Cerebellar cortex (tissue), 1 donor: Measurements from ENCODE around the gene MAP2K7.
A peak's percentile ranks its signal among the peaks of the same experiment; 100 is the strongest.
"Not testable (repeated sequence)": the region's sequence is repeated elsewhere in the genome, so short reads cannot be mapped to it uniquely, and the experiment has no call there.

Source experiments
- DNase-seq: peaks from one replicate; pipeline ENCODE4 v3.0.0-alpha.2; 2015; ENCODE audit warnings: low spot score

Gene MAP2K7

GRCh38 chr19:7908078-7908699 lies 4.5 kb downstream of the MAP2K7 start:
- no peak for DNase-seq

- DNase-seq = no peak
Observed at GRCh38 chr19:7908742-7909461, 5.2 kb downstream of the MAP2K7 start.

- DNase-seq = no peak
Observed at GRCh38 chr19:7909471-7910067, 5.9 kb downstream of the MAP2K7 start.

- no peak for DNase-seq
Observed at GRCh38 chr19:7910321-7911161, 6.9 kb downstream of the MAP2K7 start.

- DNase-seq = no peak
Observed at GRCh38 chr19:7911508-7912143, 7.9 kb downstream of the MAP2K7 start.

- DNase-seq = no peak
Observed at GRCh38 chr19:7912144-7912696, 8.5 kb downstream of the MAP2K7 start.

GRCh38 chr19:7912697-7913564 lies 9.3 kb downstream of the MAP2K7 start:
- no peak for DNase-seq

GRCh38 chr19:7913652-7914051 lies 10.0 kb downstream of the MAP2K7 start:
- no peak for DNase-seq

- DNase-seq = no peak
Observed at GRCh38 chr19:7914099-7914498, 10.4 kb downstream of the MAP2K7 start.

- no peak for DNase-seq
Observed at GRCh38 chr19:7914598-7915045, 10.9 kb downstream of the MAP2K7 start, which contains the start of gene TGFBR3L. Gene TGFBR3L, plus strand, starts transcription at chr19:7914830.

GRCh38 chr19:7915250-7916102 lies 11.8 kb downstream of the MAP2K7 start:
- no peak for DNase-seq

- DNase-seq = no peak
Observed at GRCh38 chr19:7916103-7916954, 12.7 kb downstream of the MAP2K7 start.

- no peak for DNase-seq
Observed at GRCh38 chr19:7916955-7917266, 13.2 kb downstream of the MAP2K7 start.

- DNase-seq = peak; percentile 65
Observed at GRCh38 chr19:7917267-7918061, 13.8 kb downstream of the MAP2K7 start.

- not testable (repeated sequence) for DNase-seq
Observed at GRCh38 chr19:7918062-7918614, 14.5 kb downstream of the MAP2K7 start.

GRCh38 chr19:7918615-7919421 lies 15.1 kb downstream of the MAP2K7 start:
- no peak for DNase-seq
